ENCODE data around the gene CHD5.

The CHD5 gene

GRCh38 chr1:6141592-6141991 is 38.5 kb downstream of the CHD5 start:
- H3K4me3 ChIP-seq (ENCODE audit: low read depth, low read length), result no peak overlapping the region
- DNase-seq (ENCODE audit: low read depth), result no peak

GRCh38 chr1:6140413-6140812 is 39.7 kb downstream of the CHD5 start:
- no peak for DNase-seq (ENCODE audit: low read depth)
- no peak overlapping the region for H3K4me3 ChIP-seq (ENCODE audit: low read depth, low read length)

- no peak for DNase-seq (ENCODE audit: low read depth)
- no peak overlapping the region for H3K4me3 ChIP-seq (ENCODE audit: low read depth, low read length)
Observed at GRCh38 chr1:6137758-6138157, 42.4 kb downstream of the CHD5 start.

- no peak overlapping the region for H3K4me3 ChIP-seq (ENCODE audit: low read depth, low read length)
- DNase-seq (ENCODE audit: low read depth), result no peak
Observed at GRCh38 chr1:6136516-6137220, 43.5 kb downstream of the CHD5 start.

- H3K4me3 ChIP-seq (ENCODE audit: low read depth, low read length), result no peak overlapping the region
- no peak for DNase-seq (ENCODE audit: low read depth)
Observed at GRCh38 chr1:6134741-6135510, 45.2 kb downstream of the CHD5 start.

GRCh38 chr1:6134206-6134605 is 45.9 kb downstream of the CHD5 start:
- no peak for DNase-seq (ENCODE audit: low read depth)
- H3K4me3 ChIP-seq (ENCODE audit: low read depth, low read length), result no peak overlapping the region

GRCh38 chr1:6133146-6133895 is 46.8 kb downstream of the CHD5 start:
- H3K4me3 ChIP-seq (ENCODE audit: low read depth, low read length), result no peak overlapping the region
- DNase-seq (ENCODE audit: low read depth), result no peak

- H3K4me3 ChIP-seq (ENCODE audit: low read depth, low read length), result no peak overlapping the region
- no peak for DNase-seq (ENCODE audit: low read depth)
Observed at GRCh38 chr1:6131561-6131960, 48.6 kb downstream of the CHD5 start.

GRCh38 chr1:6130596-6130995 is 49.5 kb downstream of the CHD5 start:
- H3K4me3 ChIP-seq (ENCODE audit: low read depth, low read length), result no peak overlapping the region
- no peak for DNase-seq (ENCODE audit: low read depth)

- no peak for DNase-seq (ENCODE audit: low read depth)
- no peak overlapping the region for H3K4me3 ChIP-seq (ENCODE audit: low read depth, low read length)
Observed at GRCh38 chr1:6130036-6130435, 50.1 kb downstream of the CHD5 start.

- DNase-seq (ENCODE audit: low read depth), result no peak
- H3K4me3 ChIP-seq (ENCODE audit: low read depth, low read length), result no peak overlapping the region
Observed at GRCh38 chr1:6129313-6129712, 50.8 kb downstream of the CHD5 start.

- H3K4me3 ChIP-seq (ENCODE audit: low read depth, low read length), result no peak overlapping the region
Observed at GRCh38 chr1:6128276-6129081, 51.6 kb downstream of the CHD5 start.

GRCh38 chr1:6127587-6128163 is 52.4 kb downstream of the CHD5 start:
- no peak for DNase-seq (ENCODE audit: low read depth)
- H3K4me3 ChIP-seq (ENCODE audit: low read depth, low read length), result peak overlapping the region; percentile 17

More at GRCh38 chr1:6128276-6129081, 51.6 kb downstream of the CHD5 start:
- DNase-seq (ENCODE audit: low read depth), result no peak

- H3K4me3 ChIP-seq (ENCODE audit: low read depth, low read length), result no peak overlapping the region
- no peak for DNase-seq (ENCODE audit: low read depth)
Observed at GRCh38 chr1:6126521-6127067, 53.5 kb downstream of the CHD5 start.

- DNase-seq (ENCODE audit: low read depth), result no peak
- H3K4me3 ChIP-seq (ENCODE audit: low read depth, low read length), result no peak overlapping the region
Observed at GRCh38 chr1:6126028-6126427, 54.1 kb downstream of the CHD5 start.

GRCh38 chr1:6125366-6125765 is 54.8 kb downstream of the CHD5 start:
- DNase-seq (ENCODE audit: low read depth), result no peak
- no peak overlapping the region for H3K4me3 ChIP-seq (ENCODE audit: low read depth, low read length)

GRCh38 chr1:6124746-6125365 is 55.3 kb downstream of the CHD5 start:
- H3K4me3 ChIP-seq (ENCODE audit: low read depth, low read length), result no peak overlapping the region
- no peak for DNase-seq (ENCODE audit: low read depth)

- DNase-seq (ENCODE audit: low read depth), result no peak
Observed at GRCh38 chr1:6124341-6124740, 55.8 kb downstream of the CHD5 start.

GRCh38 chr1:6123816-6124215 is 56.3 kb downstream of the CHD5 start:
- DNase-seq (ENCODE audit: low read depth), result no peak

More at GRCh38 chr1:6124341-6124740, 55.8 kb downstream of the CHD5 start:
- no peak overlapping the region for H3K4me3 ChIP-seq (ENCODE audit: low read depth, low read length)

More at GRCh38 chr1:6123816-6124215, 56.3 kb downstream of the CHD5 start:
- no peak overlapping the region for H3K4me3 ChIP-seq (ENCODE audit: low read depth, low read length)

Data from skeletal muscle cell (primary cell).